Measurements from ENCODE around the gene PCCB.
A peak's percentile ranks its signal among the peaks of the same experiment; 100 is the strongest.
"Not testable (repeated sequence)": the region's sequence is repeated elsewhere in the genome, so short reads cannot be mapped to it uniquely, and the experiment has no call there.

Gene PCCB

GRCh38 chr3:136250059-136250902 is at the start of gene PCCB:
PCCB (plus strand) TSS chr3:136250340; CDS start chr3:136250376, 36 bp downstream.
- peak; percentile 95 to 96 for DNase-seq

- no peak for DNase-seq
These were observed 42.5 kb upstream of the PCCB start for GRCh38 chr3:136207489-136208115.

GRCh38 chr3:136209921-136210320 is 40.2 kb upstream of the PCCB start:
- no peak for DNase-seq

DNA sequence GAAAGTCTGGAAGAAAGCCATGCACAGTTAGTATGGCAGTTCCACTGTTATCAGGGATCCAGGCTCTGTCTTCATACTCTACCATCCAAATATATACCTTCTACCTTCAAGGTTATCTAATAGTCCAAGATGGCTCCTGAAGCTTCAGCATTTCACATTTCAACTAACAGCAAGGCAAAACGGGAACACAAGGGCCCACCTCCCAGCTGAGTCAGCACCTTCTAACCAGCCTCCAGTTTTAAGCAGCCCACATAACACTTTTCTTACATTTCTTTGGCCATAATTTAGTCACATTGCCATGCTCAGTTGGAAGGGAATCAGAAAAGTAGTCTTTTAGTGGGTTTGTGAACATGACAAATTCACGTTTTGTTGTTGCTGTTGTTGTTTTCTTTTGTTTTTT is 38.6 kb upstream of the PCCB start:
- no peak for DNase-seq

- not testable (repeated sequence) for DNase-seq
These were observed 27.4 kb upstream of the PCCB start for GRCh38 chr3:136222746-136223145.

DNA sequence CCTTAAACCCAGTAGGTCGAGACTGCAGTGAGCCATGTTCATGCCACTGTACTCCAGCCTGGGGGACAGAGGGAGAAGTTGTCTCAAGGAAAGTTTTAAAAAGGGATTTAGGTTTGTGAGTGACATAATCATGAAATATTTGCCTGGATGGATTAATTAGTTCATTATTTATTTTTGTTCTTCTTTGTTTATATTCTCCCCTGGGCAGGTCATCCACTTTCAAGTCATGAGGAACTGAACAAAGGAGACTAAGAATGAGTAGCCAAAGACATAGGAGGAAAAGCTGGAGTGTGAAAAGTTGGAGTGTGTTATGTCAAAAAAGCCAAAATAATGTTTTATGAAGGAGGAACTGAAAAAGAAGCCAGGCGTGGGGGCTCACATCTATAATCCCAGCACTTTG is 17.7 kb upstream of the PCCB start:
- DNase-seq, result no peak

GRCh38 chr3:136235545-136235944 is 14.6 kb upstream of the PCCB start:
- no peak for DNase-seq

GRCh38 chr3:136236109-136236508 is 14.0 kb upstream of the PCCB start:
- DNase-seq, result no peak

DNA sequence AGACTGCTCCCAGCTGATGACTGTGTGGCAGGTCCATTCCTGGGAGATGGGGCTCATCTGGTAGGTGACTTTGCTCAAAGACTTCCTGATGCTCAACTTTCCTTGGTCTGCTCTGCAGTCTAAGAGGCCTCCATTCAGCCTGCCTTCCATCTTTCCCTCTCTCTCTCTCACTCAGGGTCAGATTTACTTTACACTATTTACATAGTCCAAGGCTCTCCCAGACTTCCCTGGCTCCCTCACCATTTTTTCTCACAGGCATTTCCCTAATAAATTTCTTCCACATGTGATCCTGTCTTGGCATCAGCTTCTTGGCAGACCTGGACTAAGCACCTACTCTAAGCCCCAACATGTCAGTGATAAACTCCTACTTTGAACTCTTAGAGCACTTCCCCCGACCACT is 13.0 kb upstream of the PCCB start:
- no peak for DNase-seq

DNA sequence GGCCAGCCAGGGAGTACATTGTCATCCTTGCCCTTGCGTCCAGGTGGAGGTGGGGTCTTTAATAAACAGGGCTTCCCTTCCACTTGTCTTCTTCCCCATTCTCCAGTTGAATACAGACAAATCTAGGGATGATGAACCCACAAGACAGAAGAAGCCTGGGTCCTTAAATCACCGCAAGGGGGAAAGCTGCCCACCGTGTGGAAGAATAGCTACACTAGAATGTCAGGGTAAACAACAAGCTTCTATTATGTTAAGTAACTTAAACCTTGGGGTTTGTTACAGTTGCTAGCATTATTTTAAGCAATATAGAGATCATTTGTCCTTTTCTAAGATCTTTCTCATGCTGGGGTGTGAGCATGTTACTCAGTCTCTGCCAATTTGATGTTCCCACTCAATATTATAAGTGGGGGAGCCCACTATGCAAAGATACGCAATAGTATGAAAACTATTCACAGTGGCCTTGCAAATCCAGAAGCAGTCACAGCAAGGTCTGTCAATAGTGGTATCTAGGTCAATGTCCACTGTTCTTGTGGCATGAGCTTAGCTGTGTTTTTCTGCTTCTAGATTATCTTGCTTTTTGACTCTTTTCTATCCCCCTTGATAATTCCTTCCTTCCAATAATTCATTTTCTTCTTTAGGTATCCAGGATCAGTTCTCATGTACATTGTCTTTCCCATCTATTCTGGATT is 12.0 kb upstream of the PCCB start:
- DNase-seq, result no peak

- DNase-seq, result no peak
These were observed 11.0 kb upstream of the PCCB start for GRCh38 chr3:136239094-136239493.

DNA sequence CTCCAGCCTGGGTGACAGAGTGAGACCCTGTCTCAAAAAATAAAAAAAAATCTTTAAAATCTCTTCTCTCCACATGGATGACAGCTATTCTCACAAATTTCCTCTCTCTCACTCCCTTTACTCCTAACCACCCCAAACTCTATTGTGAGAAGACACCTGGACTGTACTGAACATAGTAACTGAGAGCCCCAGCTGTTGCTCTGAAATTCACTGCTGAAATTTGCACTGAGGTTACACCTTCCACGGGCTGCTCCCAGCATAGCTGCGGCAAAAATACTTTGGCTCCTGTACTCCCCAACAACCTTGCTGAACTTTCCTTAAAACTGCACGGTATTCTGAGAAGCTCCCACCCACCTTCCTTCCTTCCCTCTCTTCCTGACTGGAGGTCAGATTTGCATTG is 4.4 kb upstream of the PCCB start:
- DNase-seq, result no peak

GRCh38 chr3:136247436-136247835 is 2.7 kb upstream of the PCCB start:
- DNase-seq, result no peak

GRCh38 chr3:136247855-136248590 is 2.1 kb upstream of the PCCB start:
- no peak for DNase-seq

GRCh38 chr3:136249091-136249490 is 1.0 kb upstream of the PCCB start:
- no peak for DNase-seq

GRCh38 chr3:136249593-136249992 is 547 bp upstream of the PCCB start:
- no peak for DNase-seq

DNA sequence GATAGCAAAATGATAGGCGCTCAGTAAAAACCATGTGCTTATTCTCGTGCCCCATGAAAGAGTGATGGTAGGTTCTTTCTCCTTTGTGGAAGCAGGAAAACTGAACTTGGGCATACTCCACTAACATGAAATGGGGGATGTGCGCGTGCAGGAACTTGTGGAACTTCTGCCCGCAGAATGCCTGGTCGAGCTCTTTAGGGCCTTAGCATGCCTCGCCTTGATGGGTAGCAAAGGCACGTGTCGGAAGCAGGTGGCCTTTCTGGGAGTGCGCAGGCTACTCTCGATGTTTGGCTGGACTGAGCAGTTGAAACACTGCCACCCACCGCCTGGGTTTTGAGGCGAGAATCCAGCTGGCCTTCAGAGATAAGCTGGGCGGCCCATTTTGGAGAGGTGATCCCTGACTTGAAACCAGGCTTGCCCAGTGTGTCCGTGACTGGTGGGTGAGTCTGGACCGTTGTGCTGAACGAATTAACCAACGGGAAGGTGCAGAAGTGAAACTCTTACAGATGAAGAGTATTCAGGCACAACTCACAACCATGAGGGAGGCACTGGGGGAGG is 842 bp downstream of the PCCB start:
- DNase-seq, result peak; percentile 77 to 80

GRCh38 chr3:136251511-136251910 is 1.4 kb downstream of the PCCB start:
- DNase-seq, result no peak

DNA sequence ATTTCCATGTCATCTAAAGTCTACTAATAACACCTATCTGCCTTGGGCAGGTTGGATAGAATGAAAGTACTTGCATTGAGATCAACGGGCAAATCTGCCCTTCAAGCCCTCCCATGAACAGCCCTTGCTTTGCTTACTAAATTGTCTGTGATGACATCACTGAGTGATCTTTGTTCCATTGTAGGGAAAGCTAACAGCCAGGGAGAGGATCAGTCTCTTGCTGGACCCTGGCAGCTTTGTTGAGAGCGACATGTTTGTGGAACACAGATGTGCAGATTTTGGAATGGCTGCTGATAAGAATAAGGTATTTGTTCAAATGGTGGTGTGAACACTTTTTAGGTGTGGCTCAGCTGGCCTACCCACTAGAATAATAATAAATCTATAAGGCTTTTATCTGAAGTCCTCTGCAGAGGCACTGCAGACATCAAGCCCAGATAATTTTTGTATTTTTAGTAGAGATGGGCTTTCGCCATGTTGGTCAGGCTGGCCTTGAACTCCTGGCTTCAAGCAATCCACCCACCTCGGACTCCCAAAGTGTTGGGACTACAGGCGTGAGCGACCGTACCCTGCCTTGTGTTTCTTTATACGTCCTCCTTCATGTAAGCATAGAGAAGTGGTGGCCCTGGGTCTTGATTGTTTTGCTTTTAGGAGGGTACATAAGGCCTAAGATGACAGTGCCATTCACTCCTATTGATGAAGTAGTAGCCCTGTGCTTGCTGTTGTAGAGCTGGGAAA is 5.7 kb downstream of the PCCB start:
- no peak for DNase-seq

GRCh38 chr3:136258199-136258598 is 8.1 kb downstream of the PCCB start:
- DNase-seq, result no peak

- no peak for DNase-seq
These were observed 11.7 kb downstream of the PCCB start for GRCh38 chr3:136261826-136262225.

DNA sequence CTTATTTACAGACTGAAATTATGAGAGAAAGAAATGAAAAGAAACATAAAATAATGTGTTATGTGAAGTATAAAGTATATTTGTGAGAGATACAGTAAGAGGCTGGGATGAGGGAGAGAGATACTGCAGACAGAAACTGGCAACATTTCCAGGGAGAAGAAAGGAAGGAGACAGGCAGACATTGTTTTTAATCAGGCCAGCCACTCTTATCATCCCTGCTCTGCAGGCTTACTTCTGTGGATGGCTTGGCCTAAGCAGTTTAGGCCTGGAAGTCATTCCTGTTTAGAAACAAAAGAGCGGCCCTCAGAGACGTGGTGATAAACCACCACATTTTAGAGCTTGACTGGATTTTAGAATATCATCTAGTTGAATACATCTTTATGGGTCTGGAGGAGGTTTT is 12.4 kb downstream of the PCCB start:
- DNase-seq, result no peak

All from SHP77 (cell line).